ENCODE data around the gene LATS2. TPM values are rescaled to one million over a fixed set of nuclear protein-coding genes. Genes with fewer than 3 reads are reported as not detected.

Gene LATS2
- total RNA-seq, 1 experiment from 2014 or later, result 19.1 TPM

GRCh38 chr13:21020176-21020575 is 41.2 kb downstream of the LATS2 start:
- no peak for DNase-seq (ENCODE audit: extremely low read depth, low read depth)

- DNase-seq (ENCODE audit: extremely low read depth, low read depth), result no peak
Measured at GRCh38 chr13:21018220-21018619, 43.2 kb downstream of the LATS2 start.

GRCh38 chr13:21016487-21016886 is 44.9 kb downstream of the LATS2 start:
- no peak for DNase-seq (ENCODE audit: extremely low read depth, low read depth)

GRCh38 chr13:21015284-21015683 is 46.1 kb downstream of the LATS2 start:
- DNase-seq (ENCODE audit: extremely low read depth, low read depth), result no peak

- no peak for DNase-seq (ENCODE audit: extremely low read depth, low read depth)
Measured at GRCh38 chr13:21014502-21015170, 46.8 kb downstream of the LATS2 start.

DNA sequence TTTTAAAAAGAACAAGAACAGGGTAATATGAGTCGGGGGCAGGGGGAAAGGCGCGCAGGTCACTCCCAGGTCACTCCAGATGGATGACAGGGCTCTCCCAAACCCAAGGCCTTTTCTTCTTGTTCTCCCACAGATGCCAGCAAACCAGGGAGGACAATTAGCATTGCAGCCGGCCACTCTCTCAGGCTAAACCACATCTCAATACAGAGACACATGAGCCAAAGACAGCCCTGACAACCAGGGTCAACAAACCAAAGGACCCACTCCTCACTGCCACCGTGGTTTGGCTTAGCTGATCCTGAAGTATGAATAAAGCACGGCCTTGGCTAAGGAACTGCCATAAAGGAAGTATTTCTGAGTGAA is 47.3 kb downstream of the LATS2 start:
- no peak for DNase-seq (ENCODE audit: extremely low read depth, low read depth)

DNA sequence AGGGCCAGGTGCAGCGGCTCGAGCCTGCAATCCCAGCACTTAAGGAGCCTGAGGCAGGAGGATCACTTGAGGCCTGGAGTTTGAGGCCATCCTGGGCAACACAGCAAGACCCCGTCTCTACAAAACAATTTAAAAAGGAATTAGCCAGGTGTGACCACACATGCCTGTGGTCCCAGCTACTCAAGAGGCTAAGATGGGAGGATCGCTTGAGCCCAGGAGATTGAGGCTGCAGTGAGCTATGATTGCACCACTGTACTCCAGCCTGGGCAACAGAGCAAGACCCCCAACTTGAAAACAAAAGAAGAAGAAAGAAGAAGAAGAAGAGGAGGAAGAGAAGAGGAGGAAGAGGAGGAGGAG is 47.7 kb downstream of the LATS2 start:
- DNase-seq (ENCODE audit: extremely low read depth, low read depth), result no peak

GRCh38 chr13:21012841-21013681 is 48.3 kb downstream of the LATS2 start:
- DNase-seq (ENCODE audit: extremely low read depth, low read depth), result no peak

GRCh38 chr13:21012211-21012610 is 49.2 kb downstream of the LATS2 start:
- no peak for DNase-seq (ENCODE audit: extremely low read depth, low read depth)

DNA sequence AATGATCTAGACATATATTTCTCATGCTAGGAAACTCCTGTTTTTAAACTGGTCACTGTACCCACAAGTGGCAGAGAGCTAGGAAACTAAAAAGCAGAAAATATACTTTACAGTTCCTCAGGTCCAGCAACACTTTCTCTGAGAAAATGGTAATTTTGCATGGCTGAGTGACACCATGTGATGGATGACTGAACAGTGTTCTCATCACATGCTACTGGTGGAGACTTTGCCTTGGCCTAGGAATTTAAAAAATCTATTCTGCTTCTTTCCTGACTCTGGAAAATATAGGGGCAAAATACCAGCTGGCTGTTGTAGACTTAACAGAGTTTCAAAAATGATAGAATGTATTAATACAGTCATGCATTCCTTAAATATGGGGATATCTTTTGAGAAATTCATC is 50.0 kb downstream of the LATS2 start:
- DNase-seq (ENCODE audit: extremely low read depth, low read depth), result no peak

- DNase-seq (ENCODE audit: extremely low read depth, low read depth), result peak; percentile 11
Measured at GRCh38 chr13:21010621-21011020, 50.8 kb downstream of the LATS2 start.

- DNase-seq (ENCODE audit: extremely low read depth, low read depth), result no peak
Measured at GRCh38 chr13:21009036-21009435, 52.4 kb downstream of the LATS2 start.

GRCh38 chr13:21008026-21008425 is 53.4 kb downstream of the LATS2 start:
- DNase-seq (ENCODE audit: extremely low read depth, low read depth), result no peak

- DNase-seq (ENCODE audit: extremely low read depth, low read depth), result no peak
Measured at GRCh38 chr13:21006141-21007005, 55.0 kb downstream of the LATS2 start.

DNA sequence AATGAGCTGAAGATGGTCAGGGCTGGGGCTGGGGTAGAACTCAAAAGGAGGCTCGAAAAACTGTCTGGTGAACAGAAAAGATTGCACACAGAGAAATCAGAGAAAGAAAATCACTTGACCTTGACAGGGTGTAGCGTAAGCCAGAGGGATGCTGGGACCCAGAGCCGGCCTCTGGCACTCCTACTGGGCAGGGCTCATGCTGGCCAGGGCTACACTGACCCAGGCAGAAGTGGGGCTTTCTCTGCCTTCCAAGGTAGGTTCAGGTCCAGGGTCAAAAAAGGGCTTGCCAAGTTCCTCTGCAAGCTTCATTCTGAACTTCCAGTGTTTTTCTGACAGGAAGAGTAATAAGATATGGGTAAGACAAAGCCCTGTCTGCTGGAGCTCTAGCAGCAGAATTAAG is 56.2 kb downstream of the LATS2 start:
- no peak for DNase-seq (ENCODE audit: extremely low read depth, low read depth)

DNA sequence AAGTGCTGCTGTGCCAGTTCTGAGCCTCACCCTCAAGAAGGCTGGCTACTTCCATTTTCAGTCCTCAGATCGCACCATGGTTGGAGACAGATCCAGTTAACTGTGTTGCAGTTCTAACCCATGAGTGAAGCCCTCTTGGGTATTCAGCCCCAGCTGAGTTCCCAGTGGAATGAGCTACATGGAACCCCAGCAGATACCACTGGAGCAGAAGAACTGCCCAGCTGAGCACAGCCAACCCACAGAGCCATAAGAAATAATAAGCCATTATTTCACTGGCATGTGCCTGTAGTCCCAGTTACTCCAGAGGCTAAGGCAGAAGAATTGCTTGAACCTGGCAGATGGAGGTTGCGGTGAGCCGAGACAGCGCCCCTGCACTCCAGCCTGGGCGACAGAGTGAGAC is 59.9 kb downstream of the LATS2 start:
- no peak for DNase-seq (ENCODE audit: extremely low read depth, low read depth)

DNA sequence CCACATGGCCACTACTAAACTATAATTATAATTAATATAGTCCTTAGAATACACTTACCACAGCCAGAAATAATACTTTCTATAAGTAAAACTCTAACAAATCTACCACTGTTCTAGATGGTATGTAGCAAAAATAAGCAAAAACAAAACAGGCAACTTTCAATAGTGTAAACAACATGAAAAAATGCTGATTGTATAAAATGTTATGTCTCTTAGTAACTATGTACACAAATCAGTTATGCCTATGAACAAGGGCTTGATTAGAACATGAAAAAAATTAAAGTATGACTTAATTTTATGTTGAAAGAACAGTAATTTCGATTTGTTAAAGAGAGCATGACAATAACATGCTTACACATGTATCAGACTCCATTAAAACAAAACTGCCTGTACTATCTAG is 60.7 kb downstream of the LATS2 start:
- DNase-seq (ENCODE audit: extremely low read depth, low read depth), result no peak

- DNase-seq (ENCODE audit: extremely low read depth, low read depth), result no peak
Measured at GRCh38 chr13:20998649-20999415, 62.6 kb downstream of the LATS2 start.

DNA sequence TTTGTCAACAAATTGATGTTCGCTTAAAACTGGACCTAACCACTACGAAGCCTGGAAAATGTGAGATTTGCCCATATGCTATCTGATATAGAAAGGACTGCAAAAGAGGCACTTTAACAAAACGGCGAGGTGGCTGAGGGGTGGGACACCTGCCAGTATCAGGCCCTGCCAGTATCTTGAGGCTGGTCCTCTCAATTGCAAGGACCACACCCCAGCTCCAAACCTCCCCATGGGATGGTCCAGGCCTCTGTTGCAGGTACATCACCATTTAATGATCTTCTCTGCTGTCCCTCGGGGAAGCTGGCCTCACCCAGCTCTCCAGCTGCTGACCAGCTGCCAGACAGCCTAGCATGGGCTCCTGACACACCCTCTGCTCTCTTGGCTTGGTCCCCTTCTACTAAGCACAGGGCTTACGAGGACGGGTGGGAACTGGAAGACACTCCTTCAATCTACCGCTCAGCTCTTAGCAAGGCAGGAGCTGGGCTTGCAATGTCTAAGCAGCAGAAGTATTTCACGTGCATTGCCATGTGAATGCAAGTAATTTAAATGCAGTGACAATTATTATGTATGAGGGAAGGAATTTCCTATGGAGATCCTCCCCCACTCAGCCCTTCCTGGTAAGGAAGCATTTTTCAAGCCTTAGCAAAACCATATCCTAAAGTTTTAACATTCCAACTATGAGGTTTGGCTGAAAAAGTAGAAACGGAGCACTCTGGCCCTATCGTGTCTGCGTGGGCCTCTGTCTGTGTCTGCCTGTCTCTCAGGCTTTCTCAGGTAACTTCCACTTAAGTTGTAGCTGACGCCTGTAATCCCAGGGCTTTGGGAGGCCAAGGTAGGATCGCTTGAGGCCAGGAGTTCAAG is 63.9 kb downstream of the LATS2 start:
- DNase-seq (ENCODE audit: extremely low read depth, low read depth), result no peak

Data from NCI-H460 (cell line).